GM12872 (cell line): ENCODE measurements around the gene CYTH4.

Experiments
- CTCF ChIP-seq: IDR thresholded peaks from 3 replicates; pipeline ENCODE4 v1.5.1; 2011; ENCODE audit warnings: low read depth, mild to moderate bottlenecking, low read length, moderate library complexity; ENCODE audit not compliant: insufficient read depth

The CYTH4 gene

DNA sequence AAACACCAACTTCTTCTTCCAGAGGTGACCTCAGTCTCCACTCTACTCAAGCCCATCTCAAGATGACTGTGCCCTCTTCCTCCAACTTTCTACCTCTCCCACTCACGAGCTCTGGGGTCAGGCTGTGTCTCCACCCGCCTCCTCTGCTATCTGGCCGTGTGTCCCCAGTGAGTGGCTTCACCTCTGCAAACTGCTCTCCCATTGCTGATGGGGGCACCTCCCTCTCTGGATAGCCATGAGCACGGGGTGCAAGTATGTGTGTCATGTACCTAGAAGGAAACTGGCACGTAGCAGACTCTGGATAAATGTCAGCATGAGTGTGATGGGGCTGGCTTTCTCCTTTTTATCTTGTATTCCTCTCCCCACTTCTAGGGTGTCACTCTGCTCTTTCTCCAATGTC lies 20.0 kb upstream of the CYTH4 start:
- TF ChIP-seq CTCF = no peak

DNA sequence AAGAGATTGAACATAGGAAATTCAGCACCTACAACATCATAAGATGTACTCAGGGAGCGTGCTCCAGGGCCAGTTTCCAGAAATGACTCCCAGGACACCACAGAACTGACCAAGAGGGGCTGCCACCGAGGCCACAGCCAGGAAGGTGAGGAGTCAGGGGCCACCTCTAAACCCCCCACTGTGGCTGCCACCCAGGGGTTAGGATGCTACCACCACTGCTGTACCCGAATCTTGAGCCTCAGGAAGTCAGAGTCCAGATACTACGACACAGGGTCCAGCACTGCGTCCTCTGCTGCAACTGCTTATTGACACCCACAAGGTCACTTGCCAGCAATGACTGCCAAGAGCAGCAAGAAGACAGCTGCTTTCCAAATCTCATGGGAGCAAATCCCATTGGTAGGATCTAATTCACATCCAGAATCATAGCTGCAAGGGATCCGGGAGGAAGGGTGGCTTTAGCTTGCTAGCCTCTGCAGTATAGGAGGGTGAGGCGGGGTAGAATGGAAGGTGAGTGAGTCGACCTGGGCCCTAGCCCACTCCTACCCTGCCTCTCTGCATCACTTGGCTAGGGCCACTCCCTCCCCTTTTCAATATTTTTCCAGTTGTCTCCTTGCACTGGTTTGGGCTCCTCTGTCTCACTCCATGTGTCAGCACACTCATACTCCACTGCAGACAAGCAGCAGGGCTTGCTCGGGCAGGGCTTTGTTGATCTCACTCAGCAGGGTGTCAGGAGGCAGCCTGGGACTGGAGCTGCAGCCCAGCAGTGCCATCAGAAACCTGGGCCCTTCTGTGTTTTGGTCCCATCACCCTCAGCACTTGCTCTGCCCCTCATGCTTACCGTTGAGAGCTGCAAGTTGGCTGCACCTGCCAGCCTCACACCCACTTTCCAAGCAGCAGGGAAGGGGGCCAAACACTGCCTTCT lies 18.1 kb upstream of the CYTH4 start:
- no peak for TF ChIP-seq CTCF

DNA sequence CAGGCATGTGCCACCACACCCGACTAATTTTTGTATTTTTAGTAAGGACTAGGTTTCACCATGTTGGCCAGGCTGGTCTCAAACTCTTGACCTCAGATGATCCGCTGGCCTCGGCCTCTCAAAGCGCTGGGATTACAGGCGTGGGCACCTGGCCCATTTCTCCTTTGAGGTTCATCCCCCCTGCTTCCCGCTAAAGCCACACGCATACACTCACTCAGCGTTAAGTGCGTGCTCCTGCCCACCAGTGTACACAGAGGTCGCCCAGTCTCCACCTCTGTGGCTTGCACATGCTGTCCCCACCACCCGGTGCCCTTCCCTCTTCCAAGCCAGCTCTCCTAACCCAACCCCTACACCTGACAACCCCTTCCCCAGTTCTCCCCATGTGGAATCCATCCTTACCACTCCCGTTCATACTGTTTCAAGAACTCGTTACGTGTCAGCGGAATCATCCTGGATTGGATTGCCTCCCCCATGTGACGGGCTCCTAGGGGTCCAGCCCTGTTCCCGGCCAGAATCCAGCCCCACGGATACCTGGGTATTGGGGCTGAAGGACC lies 15.7 kb upstream of the CYTH4 start:
- no peak for TF ChIP-seq CTCF

GRCh38 chr22:37267135-37267587 lies 15.1 kb upstream of the CYTH4 start:
- peak; percentile 90 for TF ChIP-seq CTCF

- TF ChIP-seq CTCF = no peak
These were observed 14.5 kb upstream of the CYTH4 start for GRCh38 chr22:37267661-37268413.

- TF ChIP-seq CTCF = no peak
These were observed 12.2 kb upstream of the CYTH4 start for GRCh38 chr22:37269936-37270678.
